Large intestine (tissue), 3 donors: Measurements from ENCODE around the gene EFCAB6. TPM values are rescaled to one million over a fixed set of nuclear protein-coding genes. Genes with fewer than 3 reads are reported as not detected.

ENCODE experiments used
- DNase-seq, 2 donors: peaks; one replicate each; pipeline versions ENCODE4 v3.0.0 to v3.0.0-alpha.2; 2013
- H3K27ac ChIP-seq: one replicate; pipeline ENCODE4 v1.5.1; 2013; ENCODE audit warnings: low read length
- H3K27me3 ChIP-seq: 2 replicates; pipeline ENCODE4 v1.6.1; 2013; ENCODE audit warnings: low read length; ENCODE audit not compliant: control insufficient read depth, insufficient read depth
- H3K36me3 ChIP-seq: 2 replicates; pipeline ENCODE4 v1.6.1; 2013; ENCODE audit warnings: low read length; ENCODE audit not compliant: control insufficient read depth, insufficient read depth
- H3K4me1 ChIP-seq: one replicate; pipeline ENCODE4 v1.6.1; 2013; ENCODE audit warnings: low read length; ENCODE audit not compliant: control insufficient read depth, insufficient read depth
- H3K4me3 ChIP-seq: one replicate; pipeline ENCODE4 v1.5.1; 2013; ENCODE audit warnings: low read length
- H3K9me3 ChIP-seq: one replicate; pipeline ENCODE4 v1.6.1; 2013; ENCODE audit warnings: mild to moderate bottlenecking, low read depth, low read length, moderate library complexity; ENCODE audit not compliant: control insufficient read depth
- WGBS: methylation state at CpG from one replicate; pipeline ENCODE4 v1.1.5; 2013; ENCODE audit warnings: low lambda C conversion rate; ENCODE audit not compliant: insufficient coverage; 5-methylcytosine and 5-hydroxymethylcytosine counted together
- polyA plus RNA-seq: library from polyadenylated mRNA; unstranded; fragments of 120-200 nt; gene quantifications from one replicate; pipeline ENCODE4 v1.2.1, GENCODE V29; 2013

The EFCAB6 gene
- polyA plus RNA-seq, 1 donor: 1.5 TPM

DNA sequence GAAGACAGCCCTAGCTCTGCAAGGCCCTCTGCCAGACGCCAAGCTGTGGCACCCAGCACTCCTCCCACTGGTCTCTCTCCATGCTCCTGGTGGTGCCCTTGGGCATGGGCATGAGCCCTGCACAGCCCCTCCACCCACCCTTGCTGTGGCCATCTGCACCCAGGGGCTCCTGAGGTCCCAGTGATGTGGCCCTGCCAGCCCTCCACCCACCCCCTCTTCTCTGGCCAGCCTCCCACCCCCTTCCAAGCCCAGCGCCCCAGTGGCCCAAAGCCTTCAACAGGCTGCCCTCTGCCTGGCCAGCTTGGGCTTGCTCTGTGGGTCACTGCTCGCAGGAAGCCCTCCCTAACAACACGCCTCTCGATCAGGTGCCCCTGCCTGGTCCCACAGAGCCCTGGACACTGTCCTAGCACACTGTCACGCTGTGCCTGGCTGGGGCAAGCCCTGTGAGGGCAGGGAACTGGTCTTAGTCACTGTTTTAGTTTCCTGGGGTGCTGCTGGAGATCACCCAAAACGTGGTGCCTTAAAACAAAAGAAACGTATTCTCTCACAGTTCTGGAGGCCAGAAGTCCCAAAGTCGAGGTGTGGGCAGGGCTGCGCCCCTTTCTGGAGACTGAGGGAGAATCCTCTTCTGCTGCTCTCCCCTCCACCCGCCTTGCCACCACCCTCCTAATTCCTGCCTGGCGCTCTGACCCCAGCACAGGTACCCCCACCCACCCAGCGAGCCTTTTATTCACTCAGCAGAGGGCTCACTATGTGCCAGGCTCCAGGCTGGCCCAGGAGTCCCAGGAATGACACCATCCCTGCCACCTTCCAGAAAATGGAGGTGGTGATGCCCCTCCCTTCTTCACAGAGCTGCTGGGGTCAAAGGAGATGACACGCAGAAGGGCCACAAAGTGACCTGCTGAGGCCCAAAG, 35.5 kb upstream of the EFCAB6 start:
- no peak for DNase-seq
- Histone ChIP-seq H3K27me3 (peaks cover 5% of the 10 kb centered on the region), H3K36me3 (no peaks in the 10 kb centered on the region), H3K27ac (no peak overlapping the region), H3K9me3 (no peaks in the 10 kb centered on the region), H3K4me3 (no peak overlapping the region), H3K4me1 (no peaks in the 10 kb centered on the region)
- WGBS: no CpG with 5 or more reads among the region's 14 CpGs

DNA sequence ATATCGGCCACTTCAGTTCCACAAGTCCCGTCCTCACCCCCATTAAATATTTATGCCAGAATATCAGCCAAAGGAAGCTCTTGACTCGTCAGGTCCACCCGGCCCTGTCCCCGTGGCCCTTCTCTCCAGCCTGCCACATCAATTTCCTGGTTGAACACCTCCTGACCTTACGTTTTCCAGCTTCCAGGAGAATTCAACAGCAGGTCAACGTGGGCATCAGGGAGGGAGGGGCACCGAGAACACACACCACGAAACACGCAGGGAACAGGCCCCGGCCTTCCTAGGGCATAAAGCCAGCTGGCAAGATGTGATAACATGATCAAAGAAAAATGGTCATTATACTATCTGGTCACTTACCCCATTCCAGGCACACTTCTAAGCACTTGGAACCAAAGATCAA, 34.9 kb upstream of the EFCAB6 start:
- no peak for DNase-seq
- no peak overlapping the region for H3K4me3 ChIP-seq
- no peaks in the 10 kb centered on the region for H3K36me3 ChIP-seq
- 100% methylated on average over 1 of the region's 11 CpGs for WGBS
- no peaks in the 10 kb centered on the region for H3K4me1 ChIP-seq
- peaks cover 5% of the 10 kb centered on the region for H3K27me3 ChIP-seq
- H3K27ac ChIP-seq: no peak overlapping the region
- no peaks in the 10 kb centered on the region for H3K9me3 ChIP-seq

DNA sequence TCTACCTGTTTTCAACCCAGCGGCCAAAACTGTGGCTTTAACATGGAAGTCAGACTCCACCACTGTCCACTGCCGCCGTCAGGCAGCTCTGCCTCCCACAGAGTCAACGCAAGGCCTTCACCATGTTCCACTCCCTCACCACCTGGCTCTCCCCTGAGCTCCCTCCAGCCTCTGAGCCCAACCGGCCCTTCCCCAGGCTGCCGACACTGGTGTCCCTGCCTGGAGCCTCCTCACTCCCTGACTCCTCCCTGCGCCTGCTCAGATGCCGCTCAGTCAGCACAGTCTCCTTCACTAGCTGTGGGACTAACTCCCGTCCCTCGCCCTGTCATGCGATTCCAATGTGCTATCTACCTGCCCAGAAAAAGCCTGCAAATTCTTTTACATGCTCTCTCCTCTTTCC, 33.9 kb upstream of the EFCAB6 start:
- no peaks in the 10 kb centered on the region for H3K9me3 ChIP-seq
- no peak overlapping the region for H3K4me3 ChIP-seq
- DNase-seq: no peak
- no peak overlapping the region for H3K27ac ChIP-seq
- H3K4me1 ChIP-seq: no peaks in the 10 kb centered on the region
- no CpG with 5 or more reads among the region's 11 CpGs for WGBS
- H3K36me3 ChIP-seq: no peaks in the 10 kb centered on the region
- H3K27me3 ChIP-seq: no peaks in the 10 kb centered on the region

DNA sequence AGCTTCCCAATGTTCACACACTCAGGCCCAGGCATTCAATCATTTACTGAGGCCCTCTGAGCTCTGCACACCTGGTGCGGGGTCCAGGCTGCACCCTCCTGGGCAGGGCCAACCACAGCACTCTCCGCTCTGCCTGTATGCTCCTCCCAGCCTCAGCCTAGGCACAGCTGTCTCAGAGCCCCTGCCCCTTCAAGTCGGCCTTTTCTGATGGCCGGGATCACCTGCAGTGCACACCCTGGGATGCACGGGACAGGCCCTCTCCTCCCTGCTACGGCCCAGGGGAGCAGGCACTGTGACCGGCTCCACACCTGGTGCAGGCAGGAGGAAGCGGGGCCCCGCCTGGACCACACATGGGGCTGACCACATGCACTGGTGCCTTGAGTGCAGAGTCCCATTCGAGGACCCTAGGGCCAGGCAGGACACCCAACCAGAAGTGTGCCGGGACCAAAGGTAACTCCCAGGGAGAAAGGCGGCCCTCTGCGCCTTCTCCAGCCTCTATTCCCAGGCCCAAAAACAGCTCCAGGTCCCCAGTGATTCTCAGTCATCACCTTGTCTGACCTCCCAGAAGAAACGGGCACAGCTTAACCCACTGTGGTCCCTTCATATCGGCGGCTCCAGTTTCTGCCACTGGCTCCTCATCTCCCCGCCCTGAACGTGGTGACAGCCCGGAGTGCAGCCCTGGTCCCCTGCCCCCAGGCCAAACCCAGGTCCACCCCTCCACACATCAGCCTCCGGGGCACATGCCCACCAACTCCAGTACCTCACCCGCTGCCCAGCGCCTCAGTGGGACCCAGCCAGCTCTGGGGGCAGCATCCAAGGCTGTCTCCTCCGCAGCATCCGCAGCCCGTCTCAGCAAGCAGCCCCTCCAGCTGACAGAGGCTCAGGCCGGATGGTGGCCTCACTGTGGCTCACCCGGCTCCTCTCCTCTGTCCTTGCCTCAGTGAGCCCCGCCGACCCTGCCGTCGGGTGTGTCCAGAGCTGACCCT, 32.7 kb upstream of the EFCAB6 start:
- Histone ChIP-seq H3K36me3 (no peaks in the 10 kb centered on the region), H3K9me3 (no peaks in the 10 kb centered on the region), H3K27me3 (no peaks in the 10 kb centered on the region), H3K27ac (no peak overlapping the region), H3K4me1 (no peaks in the 10 kb centered on the region), H3K4me3 (no peak overlapping the region)
- WGBS: no CpG with 5 or more reads among the region's 31 CpGs
- DNase-seq: no peak

DNA sequence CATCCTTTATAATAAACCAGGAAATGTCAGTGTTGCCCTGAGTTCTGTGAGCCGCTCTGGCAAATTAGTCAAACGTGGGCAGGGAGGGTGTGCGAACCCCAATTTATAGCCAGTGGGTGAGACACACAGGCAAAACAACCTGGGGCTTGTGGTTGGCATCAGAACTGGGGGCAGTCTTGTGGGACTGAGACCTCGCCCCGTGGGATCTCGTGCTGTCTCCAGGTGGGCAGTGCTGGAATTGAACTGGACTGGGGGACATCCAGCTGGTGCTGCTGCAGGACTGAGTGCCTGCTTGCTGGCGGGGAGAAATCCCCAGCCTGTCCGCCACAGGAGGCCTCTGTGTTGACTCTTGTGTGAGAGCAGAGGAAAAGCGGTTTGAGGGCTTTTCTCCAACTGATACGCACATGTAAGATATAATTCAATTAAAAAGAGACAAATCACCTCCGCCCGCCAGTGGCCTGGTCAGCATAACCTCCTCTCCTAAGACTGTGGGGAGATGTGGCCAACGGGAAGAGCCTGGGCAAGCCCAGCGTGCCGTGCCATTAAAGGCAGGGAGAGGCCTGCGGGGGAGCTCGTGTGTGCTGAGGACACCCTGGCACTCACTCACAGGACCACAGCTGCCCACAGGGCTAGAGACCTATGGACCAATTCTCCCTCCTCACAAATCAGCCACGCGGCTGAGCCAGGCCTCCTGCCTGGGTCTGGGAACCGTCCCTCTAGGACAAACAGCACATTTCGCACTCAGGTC, 31.9 kb upstream of the EFCAB6 start:
- no peaks in the 10 kb centered on the region for H3K4me1 ChIP-seq

DNA sequence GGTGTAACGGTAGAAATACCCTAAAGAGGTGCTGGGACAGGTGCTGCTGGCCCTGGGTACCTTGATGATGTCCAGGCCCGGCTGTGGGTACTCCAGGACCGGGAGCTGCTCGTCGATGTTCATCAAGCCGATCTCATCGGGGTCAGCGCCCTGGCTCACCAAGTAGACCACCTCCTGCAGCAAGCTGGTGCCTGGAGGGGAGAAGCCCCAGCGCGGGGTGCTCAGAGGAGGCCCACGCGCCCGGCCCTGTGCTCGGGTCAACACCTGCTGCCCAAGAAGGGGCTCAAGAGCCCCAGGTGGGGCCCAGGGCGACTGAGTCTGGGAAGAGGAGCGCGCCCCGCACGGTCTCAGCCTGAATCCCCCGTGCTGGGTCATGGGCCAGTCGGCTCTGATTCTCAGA, 29.6 kb upstream of the EFCAB6 start:
- Histone ChIP-seq H3K36me3 (no peaks in the 10 kb centered on the region), H3K27me3 (no peaks in the 10 kb centered on the region), H3K9me3 (no peaks in the 10 kb centered on the region), H3K27ac (no peak overlapping the region), H3K4me3 (no peak overlapping the region), H3K4me1 (no peaks in the 10 kb centered on the region)
- WGBS: no CpG with 5 or more reads among the region's 21 CpGs
- no peak for DNase-seq

More for the DNA sequence above, 31.9 kb upstream of the EFCAB6 start:
- H3K9me3 ChIP-seq: no peaks in the 10 kb centered on the region
- WGBS: no CpG with 5 or more reads among the region's 21 CpGs
- H3K4me3 ChIP-seq: no peak overlapping the region
- no peaks in the 10 kb centered on the region for H3K36me3 ChIP-seq
- H3K27me3 ChIP-seq: no peaks in the 10 kb centered on the region
- no peak for DNase-seq
- no peak overlapping the region for H3K27ac ChIP-seq

DNA sequence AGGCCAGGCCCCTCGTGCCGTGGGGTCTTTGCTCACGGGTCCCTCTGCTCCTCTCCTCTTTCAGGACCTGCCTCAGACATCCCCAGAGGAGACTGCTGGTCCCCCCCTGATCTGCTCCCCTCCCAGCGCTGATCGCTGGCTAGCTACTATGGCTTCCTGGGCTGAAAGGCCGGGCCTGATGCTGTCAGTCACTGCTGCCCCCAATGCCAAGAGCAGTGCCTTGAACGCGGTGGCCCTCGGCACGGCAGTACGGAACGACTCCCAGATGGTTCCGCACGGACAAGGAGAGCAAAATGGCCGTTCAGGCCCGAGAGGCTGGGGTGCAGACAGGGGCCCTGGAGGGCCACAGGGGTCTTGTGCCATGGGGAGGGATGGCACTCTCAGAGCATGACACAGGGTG, 28.7 kb upstream of the EFCAB6 start:
- Histone ChIP-seq H3K4me3 (no peak overlapping the region), H3K36me3 (no peaks in the 10 kb centered on the region), H3K9me3 (no peaks in the 10 kb centered on the region), H3K4me1 (no peaks in the 10 kb centered on the region), H3K27ac (no peak overlapping the region), H3K27me3 (no peaks in the 10 kb centered on the region)
- DNase-seq: no peak
- 83% methylated on average over 1 of the region's 16 CpGs for WGBS

DNA sequence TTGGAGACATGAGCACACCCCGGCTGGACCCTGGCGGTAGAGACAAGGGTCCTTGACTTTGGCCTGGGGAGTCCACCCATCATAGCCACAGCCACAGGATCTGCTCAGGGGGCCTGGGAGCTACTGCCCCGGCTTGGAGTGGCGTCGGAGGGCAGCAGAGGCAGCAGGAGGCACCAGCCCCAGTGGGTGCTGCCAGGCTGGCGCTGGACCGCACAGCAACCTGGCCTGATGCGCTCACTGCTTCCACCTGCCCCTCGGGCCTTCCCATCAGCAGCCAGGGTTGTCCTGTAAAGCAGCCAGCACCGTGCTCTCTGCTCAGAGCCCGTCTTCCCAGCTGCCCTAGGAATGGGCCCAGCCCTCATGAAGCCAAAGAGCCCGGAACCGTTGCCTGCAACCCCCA, 28.3 kb upstream of the EFCAB6 start:
- Histone ChIP-seq H3K4me1 (no peaks in the 10 kb centered on the region), H3K9me3 (no peaks in the 10 kb centered on the region), H3K36me3 (no peaks in the 10 kb centered on the region), H3K27ac (no peak overlapping the region), H3K4me3 (no peak overlapping the region), H3K27me3 (no peaks in the 10 kb centered on the region)
- WGBS: no CpG with 5 or more reads among the region's 13 CpGs
- no peak for DNase-seq

DNA sequence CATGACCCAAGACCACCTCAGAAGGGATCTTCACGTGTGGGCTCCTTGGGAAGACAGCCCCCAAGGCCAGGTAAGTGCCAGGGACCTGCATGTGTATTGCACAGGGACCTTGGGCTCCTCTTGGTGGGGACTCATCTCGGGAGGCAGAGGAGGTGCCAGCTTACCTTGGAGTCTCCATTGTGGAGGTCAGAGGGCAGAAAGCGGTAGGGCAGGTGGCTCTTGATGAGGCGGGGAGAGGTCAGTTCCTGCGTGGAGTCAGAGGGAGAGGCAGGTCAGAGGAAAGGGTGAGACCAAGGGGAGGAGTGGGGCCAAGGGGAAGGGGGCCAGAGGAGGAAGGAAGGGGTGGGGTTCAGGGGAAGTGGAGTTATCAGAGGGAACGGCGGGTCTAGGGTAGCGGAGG, 27.7 kb upstream of the EFCAB6 start:
- no peak for DNase-seq
- no peaks in the 10 kb centered on the region for H3K36me3 ChIP-seq
- H3K9me3 ChIP-seq: no peaks in the 10 kb centered on the region
- H3K27me3 ChIP-seq: no peaks in the 10 kb centered on the region
- H3K27ac ChIP-seq: no peak overlapping the region
- WGBS: no CpG with 5 or more reads among the region's 8 CpGs
- no peak overlapping the region for H3K4me3 ChIP-seq
- no peaks in the 10 kb centered on the region for H3K4me1 ChIP-seq
